Right forelimb (tissue), 1 donor: ENCODE measurements around the gene KRIT1.
"Not testable (repeated sequence)": the region's sequence is repeated elsewhere in the genome, so short reads cannot be mapped to it uniquely, and the experiment has no call there.

Experiments used
- DNase-seq: peaks from one replicate; pipeline ENCODE4 v3.0.0-alpha.2; 2018

The KRIT1 gene

DNA sequence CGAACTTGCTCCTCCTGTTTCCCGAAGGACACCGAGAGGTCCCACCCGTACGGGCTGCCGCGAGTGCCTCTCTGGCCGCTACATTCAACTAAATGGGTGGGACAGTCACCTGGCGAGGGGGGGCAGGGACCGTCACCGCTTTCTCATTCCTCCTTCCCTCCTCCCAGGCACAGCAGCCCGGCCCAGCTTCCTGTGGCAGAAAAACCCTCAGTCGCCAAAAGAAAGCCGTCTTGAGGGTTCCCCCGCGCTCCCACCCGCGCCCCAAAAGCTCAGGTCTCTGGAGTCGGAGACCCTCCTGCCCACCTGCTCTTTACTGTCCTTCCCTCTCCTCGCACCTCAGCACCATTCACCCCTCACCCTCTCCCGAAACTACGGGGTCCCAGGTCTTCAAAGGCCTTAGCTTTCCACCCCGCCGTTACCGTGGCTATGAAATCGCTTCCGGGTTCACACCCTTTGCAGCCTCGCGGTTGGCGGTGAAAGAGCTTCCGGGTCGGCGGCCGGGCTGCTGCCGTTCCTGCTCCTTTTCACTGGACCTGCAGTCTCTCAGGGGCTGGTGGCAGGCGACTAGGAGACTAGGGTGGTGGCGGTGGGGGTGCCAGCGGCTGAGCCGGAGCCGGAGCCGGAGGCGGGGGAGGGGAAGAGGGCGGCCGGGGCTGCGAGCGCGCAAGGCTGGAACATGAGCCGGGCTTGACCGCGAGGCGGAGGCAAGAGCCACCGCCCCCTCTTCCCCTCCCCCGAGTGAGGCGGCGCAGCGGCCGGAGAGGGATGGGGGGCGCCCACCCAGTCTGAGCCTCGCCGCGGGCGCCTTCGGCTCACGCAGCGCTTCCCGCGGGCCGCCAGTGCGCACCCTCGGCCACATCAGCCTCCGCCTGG, at the start of gene KRIT1, which contains the start of gene ANKIB1:
Gene KRIT1 (minus strand): TSS at position 428 of the 873 bp plus-strand sequence. CDS start 3,779 bp downstream, outside the sequence.
Gene ANKIB1 (plus strand): TSS at position 488 of the 873 bp plus-strand sequence. CDS start 49,005 bp downstream, outside the sequence.
- peak; percentile 94 for DNase-seq

DNA sequence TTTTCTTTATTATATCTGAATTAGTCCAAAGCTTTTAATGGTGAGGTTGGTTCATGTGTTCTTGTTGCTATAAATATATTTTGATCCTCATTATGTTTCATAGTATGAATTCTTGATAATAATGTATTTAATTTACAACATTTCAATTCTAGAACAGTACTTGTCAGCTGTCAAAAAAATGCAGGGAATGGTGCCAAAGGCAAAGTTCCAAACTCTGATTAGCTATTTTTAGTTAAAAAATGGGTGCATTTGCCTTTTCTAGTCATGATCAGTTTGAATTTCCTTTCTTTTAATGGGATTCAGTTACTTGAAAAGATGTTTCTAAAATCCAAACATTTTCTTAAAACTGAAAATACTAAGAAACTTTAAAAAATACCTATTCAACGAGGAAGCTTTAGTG, 49.7 kb upstream of the KRIT1 start:
- DNase-seq: no peak

DNA sequence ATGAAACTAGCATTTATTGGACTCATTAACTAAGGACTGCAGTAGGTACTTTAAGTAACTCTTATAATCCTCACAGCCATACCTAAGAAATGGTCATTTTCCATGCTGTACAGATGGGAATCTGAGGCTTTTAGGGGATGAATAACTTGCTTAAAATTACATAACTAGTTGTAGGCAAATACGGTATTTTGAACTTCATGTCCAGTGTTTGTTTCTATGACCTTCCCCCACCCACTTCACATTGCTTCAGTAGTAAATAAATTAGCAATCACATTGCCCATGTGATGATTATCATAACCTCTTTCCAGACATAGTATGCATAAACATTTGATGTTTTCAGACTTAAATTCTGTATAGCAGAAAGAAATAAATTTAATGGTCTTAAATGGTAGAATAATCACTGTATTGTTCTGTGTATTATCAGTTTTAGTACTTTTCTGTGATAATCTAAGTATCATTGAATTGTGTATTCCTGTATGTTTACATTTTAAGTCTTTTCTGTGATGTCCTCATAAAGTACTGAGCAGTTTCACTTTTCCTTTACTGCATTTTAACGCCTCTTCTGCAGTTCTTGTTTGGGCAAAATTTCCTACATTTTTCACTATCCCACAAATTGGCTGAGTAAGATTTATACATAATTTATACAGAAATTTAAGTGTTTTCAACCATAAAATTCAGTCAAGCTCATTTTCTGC, 48.3 kb upstream of the KRIT1 start:
- DNase-seq: no peak

DNA sequence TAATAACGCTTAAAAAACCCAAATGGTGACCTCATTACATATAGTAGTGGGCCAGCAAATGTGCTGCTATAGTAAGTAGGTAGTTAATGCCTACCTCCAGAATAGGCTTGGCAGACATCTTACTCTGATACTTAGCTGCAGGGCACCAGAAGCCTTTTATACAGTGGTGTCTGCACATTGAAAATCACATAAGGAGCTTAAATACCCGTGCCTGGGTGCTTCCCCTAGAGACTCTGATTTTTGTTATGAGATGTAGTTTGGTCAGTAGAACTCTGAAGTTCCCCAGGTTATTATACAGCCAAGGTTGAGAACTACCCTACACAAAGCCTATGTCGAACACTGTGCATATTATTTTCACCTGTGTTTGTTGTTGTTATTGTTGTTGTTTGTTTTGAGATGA, 47.3 kb upstream of the KRIT1 start:
- no peak for DNase-seq

DNA sequence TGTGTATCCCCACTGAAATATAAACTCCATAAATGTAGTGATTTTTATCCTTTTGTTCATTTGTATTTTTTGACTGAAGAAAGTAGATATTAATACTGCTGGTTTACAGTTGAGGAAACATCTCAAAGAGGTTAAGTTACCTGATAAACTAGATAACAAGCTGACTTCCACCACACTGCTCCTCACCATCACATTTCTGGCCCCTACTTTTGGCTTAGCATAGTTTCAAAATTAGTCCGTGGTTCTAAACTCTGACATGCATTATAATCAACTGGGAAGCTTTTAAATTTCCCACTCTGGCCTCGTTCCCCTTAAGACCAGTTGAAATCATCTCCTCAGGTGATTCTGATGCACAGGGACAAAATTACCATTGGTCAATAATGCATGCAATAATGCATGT, 43.6 kb upstream of the KRIT1 start:
- DNase-seq: no peak

DNA sequence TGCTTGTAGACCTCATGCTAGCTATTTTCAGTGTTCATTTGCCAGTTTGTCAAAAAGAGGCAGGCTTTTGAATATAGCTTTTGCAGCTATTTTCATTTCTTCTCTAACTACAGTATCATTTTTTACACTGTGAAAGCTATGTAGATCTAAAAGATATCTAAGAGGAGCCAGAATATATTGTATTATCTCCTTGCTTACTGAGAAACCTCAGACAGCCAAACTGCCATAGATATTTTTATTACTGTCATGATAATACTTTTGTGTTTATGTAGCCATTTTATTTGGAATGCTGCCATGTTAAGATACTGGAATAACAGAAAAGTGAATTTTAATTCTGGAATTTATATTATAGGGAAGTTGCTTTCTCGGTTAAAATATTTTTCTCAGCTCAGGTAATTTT, 37.2 kb upstream of the KRIT1 start:
- DNase-seq: no peak

DNA sequence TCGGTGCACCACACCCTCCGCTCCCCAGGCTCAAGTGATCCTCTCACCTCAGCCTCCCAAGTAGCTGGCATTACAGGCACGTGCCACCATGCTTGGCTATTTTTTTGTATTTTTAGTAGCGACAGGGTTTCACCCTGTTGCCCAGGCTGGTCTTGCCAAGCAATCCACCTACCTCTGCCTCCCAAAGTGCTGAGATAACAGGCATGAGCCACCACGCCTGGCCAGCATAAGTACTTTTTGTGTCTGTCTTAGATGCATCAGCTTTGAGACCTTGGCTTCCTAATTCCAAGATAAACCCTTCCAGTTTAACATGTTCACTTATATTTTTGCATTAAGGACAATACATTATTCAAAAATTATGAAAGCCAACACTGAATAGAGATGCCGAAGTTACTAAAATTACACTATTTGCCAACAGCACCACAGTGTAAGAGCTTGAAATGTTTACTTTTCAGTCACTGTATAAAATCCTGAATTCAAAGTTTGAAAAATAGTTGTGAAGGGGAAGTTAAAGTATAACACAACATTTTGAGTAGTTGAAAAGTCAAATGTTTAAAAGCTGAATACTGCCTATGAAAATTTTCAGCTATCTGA, 36.6 kb upstream of the KRIT1 start:
- no peak for DNase-seq

DNA sequence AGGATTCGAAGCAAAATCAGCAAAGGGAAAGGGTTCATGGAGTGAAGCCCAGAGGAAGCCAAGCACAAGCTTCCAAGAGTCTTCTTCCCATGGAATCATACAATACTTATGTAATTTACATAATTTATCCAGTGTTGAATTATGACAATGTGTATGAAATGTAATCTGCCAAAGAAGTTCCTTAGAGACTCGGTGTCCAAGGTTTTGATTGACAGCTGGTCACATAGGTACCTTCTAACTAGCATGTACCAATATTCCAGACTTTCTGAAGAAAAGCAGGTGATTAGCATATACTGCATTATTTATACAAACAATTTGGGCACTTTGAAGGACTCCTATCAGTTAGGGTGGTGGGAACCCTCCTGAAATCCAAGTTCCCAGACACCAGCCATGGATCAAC, 35.3 kb upstream of the KRIT1 start:
- no peak for DNase-seq

DNA sequence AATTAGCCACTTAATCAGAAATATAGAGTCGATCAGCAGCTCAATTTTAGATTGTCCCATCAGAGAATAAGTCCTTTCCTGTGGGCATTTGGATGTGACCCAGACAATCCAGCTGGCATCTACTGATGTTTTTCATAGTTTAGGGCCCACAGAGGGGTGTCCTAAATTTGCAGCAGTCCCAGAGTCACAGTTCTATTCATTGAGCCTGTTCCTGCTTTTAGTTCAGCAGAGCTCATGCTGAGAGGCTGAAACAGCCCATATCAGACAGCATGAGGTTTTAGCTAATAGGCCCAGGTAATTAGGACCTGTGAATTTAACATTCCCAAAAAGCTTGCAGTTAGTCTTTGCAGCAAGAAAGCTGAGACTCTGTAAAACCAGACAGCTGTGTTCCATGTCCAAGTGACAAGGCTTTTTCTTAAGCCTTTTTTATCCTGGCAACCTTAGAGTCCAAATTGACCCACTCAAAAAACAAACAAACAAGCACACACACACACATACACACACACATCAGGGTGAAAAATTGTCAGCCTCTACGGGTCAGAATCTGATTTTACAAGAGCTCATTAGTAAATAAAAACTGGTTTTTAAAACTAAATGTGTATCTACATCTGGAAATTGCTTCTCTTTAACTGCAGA, 33.8 kb upstream of the KRIT1 start:
- no peak for DNase-seq

DNA sequence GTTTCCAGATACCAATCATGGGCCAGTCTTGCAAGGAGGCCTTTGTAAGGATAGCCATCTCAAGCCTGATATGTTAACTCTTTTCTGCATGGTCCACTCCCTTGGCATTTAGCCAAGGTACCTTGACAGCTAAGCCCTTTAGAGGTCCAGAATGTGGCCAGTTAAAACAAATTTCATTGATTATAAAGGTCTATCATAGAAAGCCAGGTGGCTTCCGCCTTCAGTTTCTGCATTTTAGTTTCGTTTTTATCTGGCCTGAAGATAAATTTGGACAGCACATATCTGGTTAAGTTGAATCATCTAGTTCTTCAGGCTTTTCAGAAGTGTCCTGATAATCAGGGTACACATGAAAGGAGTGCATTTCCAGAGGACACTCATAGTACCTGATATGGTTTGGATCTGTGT, 30.7 kb upstream of the KRIT1 start:
- no peak for DNase-seq

DNA sequence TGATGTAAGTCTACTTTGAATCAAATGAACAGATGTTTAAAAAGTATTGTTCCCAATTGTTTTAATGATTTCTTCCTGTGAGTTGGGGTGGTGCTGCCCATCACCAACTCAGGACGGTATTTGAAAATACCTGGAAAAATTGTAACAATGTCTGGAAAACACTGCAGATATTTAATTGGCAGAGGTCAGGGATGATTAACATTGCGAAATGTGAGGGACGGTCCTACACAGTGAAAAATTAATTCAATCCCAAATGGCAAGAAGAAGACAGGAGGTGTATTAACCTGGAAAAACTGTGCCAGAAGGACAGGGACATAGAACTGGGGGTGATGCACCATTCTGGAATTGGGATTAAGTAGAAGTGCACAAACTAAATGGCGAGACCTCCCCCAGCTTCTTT, 29.6 kb upstream of the KRIT1 start:
- no peak for DNase-seq

DNA sequence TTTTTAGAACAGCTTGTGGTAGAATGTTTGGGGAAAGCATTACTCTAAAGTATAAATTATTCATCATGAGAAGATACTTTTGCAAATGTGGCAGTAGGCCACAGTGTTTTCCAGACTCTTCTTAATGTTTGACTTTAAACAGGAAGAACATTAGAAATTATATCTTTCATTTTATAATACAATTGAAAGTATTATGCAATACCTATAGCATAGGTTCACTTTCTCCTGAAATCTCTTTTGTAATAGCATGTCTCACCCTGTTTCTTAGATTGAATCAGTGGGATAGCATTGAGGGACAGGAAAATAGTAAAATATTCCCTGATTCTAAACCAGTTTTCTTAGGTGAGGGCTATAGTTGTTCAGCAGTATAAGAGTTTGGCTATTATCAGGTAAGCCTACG, 23.2 kb upstream of the KRIT1 start:
- no peak for DNase-seq

DNA sequence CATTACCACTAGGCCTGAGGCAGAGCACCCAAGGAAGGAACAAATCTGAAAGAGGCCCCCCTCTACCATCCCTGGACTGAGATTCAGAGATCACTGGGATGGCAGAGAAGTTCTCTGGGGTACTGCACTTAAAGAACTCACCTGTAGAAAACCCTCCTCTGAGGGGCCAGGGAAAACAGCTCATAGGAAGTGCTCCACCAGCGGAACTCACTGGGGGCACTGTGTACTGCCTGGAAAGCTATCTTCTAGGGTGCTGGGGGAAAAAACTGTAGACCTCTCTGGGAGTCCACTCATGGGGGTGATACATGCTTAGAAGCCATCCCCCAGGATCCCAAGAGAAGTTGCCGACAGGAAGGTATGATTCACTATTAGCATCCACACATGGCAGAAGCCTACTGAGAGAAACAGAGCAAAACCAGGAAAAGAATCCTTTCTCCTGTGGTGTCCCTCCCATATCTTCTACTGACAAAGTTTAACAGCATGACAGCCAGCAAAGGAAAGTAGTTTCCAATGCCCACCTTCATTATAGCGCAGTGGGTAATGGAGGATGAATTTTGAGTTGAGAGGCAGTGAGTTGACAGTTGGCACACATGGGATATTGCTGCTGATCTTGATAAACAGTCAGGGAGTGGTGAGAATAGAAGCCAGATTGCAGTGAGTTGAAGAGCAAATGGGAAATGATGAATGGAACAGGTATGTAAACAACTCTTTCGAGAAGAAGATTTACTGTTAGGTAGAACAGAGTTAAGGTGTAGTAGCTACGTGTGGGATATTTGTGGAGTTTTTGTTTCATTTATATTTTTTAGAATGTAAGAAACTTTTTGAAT, 20.9 kb upstream of the KRIT1 start:
- no peak for DNase-seq

DNA sequence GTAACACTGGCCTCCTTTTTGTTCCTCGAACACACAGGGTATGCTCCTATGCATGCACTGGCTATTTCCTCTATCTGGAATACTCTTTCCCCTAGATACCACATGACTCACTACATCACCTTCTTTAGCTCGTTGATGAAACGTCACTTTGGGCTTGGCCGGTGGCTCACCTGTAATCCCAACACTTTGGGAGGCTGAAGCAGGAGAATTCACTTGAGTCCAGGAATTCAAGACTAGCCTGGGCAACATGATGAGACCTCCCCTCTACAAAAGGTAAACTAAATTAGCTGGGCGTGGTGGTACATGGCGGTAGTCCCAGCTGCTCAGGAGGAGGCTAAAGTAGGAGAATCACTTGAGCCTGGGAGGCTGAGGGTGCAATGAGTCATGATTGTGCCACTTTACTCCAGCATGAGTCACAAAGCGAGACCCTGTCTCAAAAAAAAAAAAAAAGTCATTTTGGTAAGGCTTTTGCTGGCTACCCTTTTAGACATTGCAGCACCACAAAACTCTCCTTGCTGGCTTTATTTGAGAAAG, 14.6 kb upstream of the KRIT1 start:
- no peak for DNase-seq

DNA sequence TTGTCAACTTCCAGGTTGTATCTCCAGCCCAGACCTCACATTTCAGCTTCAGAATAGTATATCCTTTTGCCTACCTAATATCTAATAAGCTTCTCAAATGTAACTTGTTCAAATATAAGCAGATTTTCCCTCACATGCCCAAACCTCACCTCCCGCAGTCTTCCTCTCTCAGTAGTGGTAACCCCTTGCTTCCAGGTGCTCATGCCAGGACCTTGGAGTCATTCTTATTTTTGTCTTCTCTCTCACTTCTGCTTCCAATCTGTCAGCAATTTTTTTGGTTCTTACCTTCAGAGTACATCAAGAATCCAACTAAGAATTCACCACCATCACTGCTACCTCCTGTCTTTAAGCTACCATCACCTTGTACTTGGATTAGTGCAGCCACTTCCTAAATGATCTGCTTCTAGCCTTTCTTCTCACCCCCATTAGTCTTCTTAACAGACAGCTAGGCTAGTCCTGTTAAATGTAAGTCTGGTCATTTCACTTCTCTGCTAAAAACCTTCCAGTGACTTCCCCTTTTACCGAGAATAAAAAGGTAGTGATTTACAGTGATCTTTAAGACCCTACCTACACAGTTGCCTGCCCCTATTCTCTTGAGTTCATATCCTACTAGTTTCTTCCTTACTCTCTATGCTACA, 14.0 kb upstream of the KRIT1 start:
- no peak for DNase-seq

DNA sequence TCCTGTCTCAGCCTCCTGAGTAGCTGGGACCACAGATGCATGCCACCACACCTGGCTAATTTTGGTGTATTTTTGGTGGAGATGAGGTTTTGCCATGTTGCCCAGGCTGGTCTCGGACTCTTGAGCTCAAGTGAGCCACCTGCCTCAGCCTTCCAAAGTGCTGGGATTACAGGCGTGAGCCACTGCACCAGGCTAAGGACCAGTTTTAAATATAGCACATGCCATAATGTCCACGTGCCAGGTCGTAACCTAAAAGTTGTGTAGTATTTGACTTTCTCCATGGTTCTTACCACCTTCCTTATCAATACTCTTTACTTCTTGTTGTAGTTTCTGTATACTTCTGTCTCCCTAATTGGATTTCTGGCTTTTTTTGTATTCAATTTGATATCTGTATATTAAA, 13.3 kb upstream of the KRIT1 start:
- DNase-seq: no peak

DNA sequence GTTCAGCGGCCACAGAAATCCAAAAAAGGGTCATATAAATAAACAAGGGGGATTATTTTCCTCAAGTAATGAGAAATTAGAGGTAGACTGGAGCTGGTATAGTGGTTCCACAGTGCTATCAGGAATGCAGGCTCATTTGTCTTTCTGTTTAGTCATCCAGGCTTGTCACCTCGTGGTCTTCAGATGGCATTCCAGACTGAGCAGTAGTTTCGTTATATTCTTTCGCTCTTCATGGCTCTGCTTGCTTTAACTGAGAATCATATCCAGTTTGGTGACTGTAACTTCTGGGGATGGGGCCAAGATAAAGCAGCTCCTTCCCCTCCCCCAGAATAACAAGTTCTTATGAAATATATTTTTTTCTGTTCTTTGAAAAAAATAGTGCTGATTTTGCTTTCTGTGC, 9.6 kb upstream of the KRIT1 start:
- no peak for DNase-seq

DNA sequence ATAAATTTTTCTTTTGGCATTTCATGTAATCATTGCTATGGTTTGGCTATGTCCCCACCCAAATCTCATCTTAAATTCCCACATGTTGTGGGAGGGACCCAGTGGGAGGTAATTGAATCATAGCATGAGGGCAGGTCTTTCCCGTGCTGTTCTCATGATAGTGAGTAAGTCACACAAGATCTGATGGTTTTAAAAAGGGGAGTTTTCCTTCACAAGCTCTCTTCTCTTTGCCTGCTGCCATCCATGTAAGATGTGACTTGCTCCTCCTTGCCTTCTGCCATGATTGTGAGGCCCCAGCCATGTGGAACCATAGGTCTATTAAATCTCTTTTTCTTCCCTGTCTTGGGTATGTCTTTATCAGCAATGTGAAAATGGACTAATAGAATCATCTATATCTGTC, 9.1 kb upstream of the KRIT1 start:
- not testable (repeated sequence) for DNase-seq

DNA sequence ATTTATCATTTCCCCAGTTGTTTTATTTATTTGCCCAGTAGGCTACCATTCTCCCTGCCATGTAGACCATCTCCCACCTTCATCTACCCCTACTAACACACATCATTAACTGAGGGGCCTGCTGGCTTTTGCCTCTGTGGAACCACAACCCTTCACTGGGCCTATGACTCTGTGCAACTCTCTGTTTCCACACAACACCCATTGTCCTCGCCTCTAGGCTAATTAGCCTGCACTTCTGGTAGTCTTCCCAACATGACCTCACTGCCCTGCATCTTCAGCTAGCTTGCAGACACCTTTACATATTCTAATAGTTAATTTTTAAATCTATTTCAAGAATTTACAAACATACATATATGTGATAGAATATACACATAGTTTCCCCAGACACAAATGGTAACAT, 7.5 kb upstream of the KRIT1 start:
- DNase-seq: no peak

DNA sequence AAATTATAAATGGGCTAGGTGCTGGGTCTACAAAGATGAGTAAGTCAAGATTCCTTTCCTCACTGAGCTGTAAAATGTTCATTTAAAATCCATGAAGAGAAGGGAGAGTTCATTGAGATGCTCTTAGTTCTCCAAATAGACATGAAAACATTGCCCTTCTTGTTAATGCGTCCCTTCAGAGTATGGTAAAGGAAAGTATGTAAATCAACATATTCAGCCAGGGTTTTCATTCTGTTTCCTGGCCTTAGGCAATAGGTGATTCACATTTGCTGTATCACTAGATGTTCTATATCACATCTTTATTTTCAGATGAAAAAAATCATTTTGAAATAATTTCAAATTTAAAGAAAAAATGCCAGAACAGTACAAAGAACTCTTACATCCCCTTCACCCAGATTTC, 5.5 kb upstream of the KRIT1 start:
- DNase-seq: no peak

DNA sequence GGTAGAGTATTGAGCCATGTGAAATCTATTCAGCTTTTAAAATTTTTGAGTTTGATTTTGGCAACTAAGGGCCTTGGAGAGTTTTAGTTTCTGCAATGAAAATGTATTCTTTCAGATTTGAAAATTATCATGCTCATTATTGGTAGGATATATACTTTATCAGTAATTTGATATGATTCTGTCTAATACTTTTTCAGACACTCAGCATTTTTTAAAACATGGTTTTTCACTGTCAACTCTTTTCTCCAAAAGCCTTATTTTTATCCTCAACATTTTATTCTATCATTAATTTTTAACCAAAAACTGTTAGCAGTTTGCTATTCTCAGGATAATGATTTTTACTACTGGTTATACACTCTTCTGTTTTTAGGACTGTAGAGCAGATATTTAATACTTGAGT, 4.9 kb upstream of the KRIT1 start:
- no peak for DNase-seq
